GM12874 (cell line): ENCODE measurements around the gene GLO1.

Source experiments
- CTCF ChIP-seq: IDR thresholded peaks from 2 replicates; pipeline ENCODE4 v1.5.1; 2011; ENCODE audit warnings: low read depth, mild to moderate bottlenecking, control low read depth, low read length, moderate library complexity; ENCODE audit not compliant: insufficient read depth

GLO1 gene

GRCh38 chr6:38703949-38704590 is 1.1 kb upstream of the GLO1 start:
- TF ChIP-seq CTCF, result no peak

- TF ChIP-seq CTCF, result no peak
These were observed 1.4 kb downstream of the GLO1 start for GRCh38 chr6:38701551-38701950.

GRCh38 chr6:38697846-38698245 is 5.1 kb downstream of the GLO1 start:
- no peak for TF ChIP-seq CTCF

GRCh38 chr6:38696345-38696744 is 6.6 kb downstream of the GLO1 start:
- no peak for TF ChIP-seq CTCF

GRCh38 chr6:38695933-38696332 is 7.0 kb downstream of the GLO1 start:
- TF ChIP-seq CTCF, result no peak

- no peak for TF ChIP-seq CTCF
These were observed 7.6 kb downstream of the GLO1 start for GRCh38 chr6:38695227-38695900.

GRCh38 chr6:38688579-38689087 is 14.3 kb downstream of the GLO1 start:
- 0 out of 2 replicates have a peak, but pooled peaks have one; percentile 3 for TF ChIP-seq CTCF
